Measurements from ENCODE around the gene CEMIP.

DNA sequence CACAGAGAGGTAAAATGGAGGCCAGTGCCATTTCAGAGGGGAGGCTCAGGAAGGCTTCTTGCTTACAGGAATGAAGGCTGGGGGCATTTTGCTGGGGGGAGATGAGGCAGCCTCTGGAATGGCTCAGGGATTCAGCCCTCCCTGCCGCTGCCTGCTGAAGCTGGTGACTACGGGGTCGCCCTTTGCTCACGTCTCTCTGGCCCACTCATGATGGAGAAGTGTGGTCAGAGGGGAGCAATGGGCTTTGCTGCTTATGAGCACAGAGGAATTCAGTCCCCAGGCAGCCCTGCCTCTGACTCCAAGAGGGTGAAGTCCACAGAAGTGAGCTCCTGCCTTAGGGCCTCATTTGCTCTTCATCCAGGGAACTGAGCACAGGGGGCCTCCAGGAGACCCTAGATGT, 170.6 kb downstream of the CEMIP start:
- TF ChIP-seq ZNF391 (tag by site-specific recombination; IDR thresholded peaks at IDR 0.05; ENCODE audit: borderline replicate concordance, low read depth), result no peak
- TF ChIP-seq ZNF629 (tag by site-specific recombination; IDR thresholded peaks at IDR 0.05), result no peak
- TF ChIP-seq, protein P1, sequence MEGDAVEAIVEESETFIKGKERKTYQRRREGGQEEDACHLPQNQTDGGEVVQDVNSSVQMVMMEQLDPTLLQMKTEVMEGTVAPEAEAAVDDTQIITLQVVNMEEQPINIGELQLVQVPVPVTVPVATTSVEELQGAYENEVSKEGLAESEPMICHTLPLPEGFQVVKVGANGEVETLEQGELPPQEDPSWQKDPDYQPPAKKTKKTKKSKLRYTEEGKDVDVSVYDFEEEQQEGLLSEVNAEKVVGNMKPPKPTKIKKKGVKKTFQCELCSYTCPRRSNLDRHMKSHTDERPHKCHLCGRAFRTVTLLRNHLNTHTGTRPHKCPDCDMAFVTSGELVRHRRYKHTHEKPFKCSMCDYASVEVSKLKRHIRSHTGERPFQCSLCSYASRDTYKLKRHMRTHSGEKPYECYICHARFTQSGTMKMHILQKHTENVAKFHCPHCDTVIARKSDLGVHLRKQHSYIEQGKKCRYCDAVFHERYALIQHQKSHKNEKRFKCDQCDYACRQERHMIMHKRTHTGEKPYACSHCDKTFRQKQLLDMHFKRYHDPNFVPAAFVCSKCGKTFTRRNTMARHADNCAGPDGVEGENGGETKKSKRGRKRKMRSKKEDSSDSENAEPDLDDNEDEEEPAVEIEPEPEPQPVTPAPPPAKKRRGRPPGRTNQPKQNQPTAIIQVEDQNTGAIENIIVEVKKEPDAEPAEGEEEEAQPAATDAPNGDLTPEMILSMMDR (tag by site-specific recombination; IDR thresholded peaks at IDR 0.05), result no peak
- TF ChIP-seq ZNF274 (IDR thresholded peaks at IDR 0.05; ENCODE audit: low read length), result no peak
- TF ChIP-seq ZNF274 (tag by site-specific recombination; IDR thresholded peaks at IDR 0.05; ENCODE audit: borderline replicate concordance), result no peak
- no peak for TF ChIP-seq SETDB1 (IDR thresholded peaks at IDR 0.05; ENCODE audit: insufficient read length, low read length)
- TF ChIP-seq ZNF660 (tag by site-specific recombination; IDR thresholded peaks at IDR 0.05), result no peak
- TF ChIP-seq ZNF776 (tag by site-specific recombination; IDR thresholded peaks at IDR 0.05; ENCODE audit: borderline replicate concordance), result no peak
- TF ChIP-seq, protein P2, sequence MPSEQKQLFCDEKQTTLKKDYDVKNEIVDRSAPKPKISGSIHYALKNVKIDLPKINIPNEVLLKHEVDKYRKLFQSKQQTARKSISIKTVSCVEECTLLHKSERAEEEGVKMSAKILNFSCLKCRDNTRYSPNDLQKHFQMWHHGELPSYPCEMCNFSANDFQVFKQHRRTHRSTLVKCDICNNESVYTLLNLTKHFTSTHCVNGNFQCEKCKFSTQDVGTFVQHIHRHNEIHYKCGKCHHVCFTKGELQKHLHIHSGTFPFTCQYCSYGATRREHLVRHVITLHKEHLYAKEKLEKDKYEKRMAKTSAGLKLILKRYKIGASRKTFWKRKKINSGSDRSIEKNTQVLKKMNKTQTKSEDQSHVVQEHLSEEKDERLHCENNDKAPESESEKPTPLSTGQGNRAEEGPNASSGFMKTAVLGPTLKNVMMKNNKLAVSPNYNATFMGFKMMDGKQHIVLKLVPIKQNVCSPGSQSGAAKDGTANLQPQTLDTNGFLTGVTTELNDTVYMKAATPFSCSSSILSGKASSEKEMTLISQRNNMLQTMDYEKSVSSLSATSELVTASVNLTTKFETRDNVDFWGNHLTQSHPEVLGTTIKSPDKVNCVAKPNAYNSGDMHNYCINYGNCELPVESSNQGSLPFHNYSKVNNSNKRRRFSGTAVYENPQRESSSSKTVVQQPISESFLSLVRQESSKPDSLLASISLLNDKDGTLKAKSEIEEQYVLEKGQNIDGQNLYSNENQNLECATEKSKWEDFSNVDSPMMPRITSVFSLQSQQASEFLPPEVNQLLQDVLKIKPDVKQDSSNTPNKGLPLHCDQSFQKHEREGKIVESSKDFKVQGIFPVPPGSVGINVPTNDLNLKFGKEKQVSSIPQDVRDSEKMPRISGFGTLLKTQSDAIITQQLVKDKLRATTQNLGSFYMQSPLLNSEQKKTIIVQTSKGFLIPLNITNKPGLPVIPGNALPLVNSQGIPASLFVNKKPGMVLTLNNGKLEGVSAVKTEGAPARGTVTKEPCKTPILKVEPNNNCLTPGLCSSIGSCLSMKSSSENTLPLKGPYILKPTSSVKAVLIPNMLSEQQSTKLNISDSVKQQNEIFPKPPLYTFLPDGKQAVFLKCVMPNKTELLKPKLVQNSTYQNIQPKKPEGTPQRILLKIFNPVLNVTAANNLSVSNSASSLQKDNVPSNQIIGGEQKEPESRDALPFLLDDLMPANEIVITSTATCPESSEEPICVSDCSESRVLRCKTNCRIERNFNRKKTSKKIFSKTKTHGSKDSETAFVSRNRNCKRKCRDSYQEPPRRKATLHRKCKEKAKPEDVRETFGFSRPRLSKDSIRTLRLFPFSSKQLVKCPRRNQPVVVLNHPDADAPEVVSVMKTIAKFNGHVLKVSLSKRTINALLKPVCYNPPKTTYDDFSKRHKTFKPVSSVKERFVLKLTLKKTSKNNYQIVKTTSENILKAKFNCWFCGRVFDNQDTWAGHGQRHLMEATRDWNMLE (tag by site-specific recombination; conservative IDR thresholded peaks at IDR 0.05; ENCODE audit: low read depth), result no peak

All from HEK293 (cell line).